Measurements from ENCODE around the gene RNF207. TPM values are rescaled to one million over a fixed set of nuclear protein-coding genes. Genes with fewer than 3 reads are reported as not detected.
A peak's percentile ranks its signal among the peaks of the same experiment; 100 is the strongest.

The RNF207 gene
- 3.8 and 4.9 TPM in 2 replicates for total RNA-seq
- long read RNA-seq = 0 reads

GRCh38 chr1:6205849-6206519, at the start of gene RNF207:
Gene RNF207, plus strand, starts transcription at chr1:6206119. Its CDS starts 417 bp downstream, at chr1:6206536.
- Mint-ChIP-seq H3K27ac (ENCODE audit: unreplicated experiment) (no peak within 1 kb of the TSS), H3K9me3 (no peaks in the 10 kb centered on the region), H3K4me1 (peaks cover 10% of the 10 kb centered on the region), H3K27me3 (ENCODE audit: low read depth) (peaks cover 53% of the 10 kb centered on the region), H3K36me3 (ENCODE audit: low read depth) (no peaks in the 10 kb centered on the region), H3K4me3 (peak within 1 kb of the TSS; percentile 76)
- no peak for TF ChIP-seq CTCF (conservative IDR thresholded peaks at IDR 0.05)
- peak; percentile 22 for DNase-seq (ENCODE audit: low read depth, low spot score)

GRCh38 chr1:6157132-6157527, 48.8 kb upstream of the RNF207 start:
- DNase-seq (ENCODE audit: low read depth, low spot score) = no peak
- Mint-ChIP-seq H3K4me3 (no peak overlapping the region), H3K27me3 (ENCODE audit: low read depth) (peaks cover 36% of the 10 kb centered on the region), H3K4me1 (peaks cover 9% of the 10 kb centered on the region), H3K36me3 (ENCODE audit: low read depth) (no peaks in the 10 kb centered on the region), H3K9me3 (no peaks in the 10 kb centered on the region), H3K27ac (ENCODE audit: unreplicated experiment) (no peak overlapping the region)
- no peak for TF ChIP-seq CTCF (conservative IDR thresholded peaks at IDR 0.05)

GRCh38 chr1:6157528-6158174, 48.3 kb upstream of the RNF207 start:
- Mint-ChIP-seq H3K9me3 (no peaks in the 10 kb centered on the region), H3K27me3 (ENCODE audit: low read depth) (peaks cover 39% of the 10 kb centered on the region), H3K4me3 (no peak overlapping the region), H3K27ac (ENCODE audit: unreplicated experiment) (no peak overlapping the region), H3K4me1 (peaks cover 9% of the 10 kb centered on the region), H3K36me3 (ENCODE audit: low read depth) (no peaks in the 10 kb centered on the region)
- no peak for TF ChIP-seq CTCF (conservative IDR thresholded peaks at IDR 0.05)
- no peak for DNase-seq (ENCODE audit: low read depth, low spot score)

- H3K27me3 Mint-ChIP-seq (ENCODE audit: low read depth) = peaks cover 39% of the 10 kb centered on the region
- no peak for DNase-seq (ENCODE audit: low read depth, low spot score)
- no peak overlapping the region for H3K27ac Mint-ChIP-seq (ENCODE audit: unreplicated experiment)
- no peaks in the 10 kb centered on the region for H3K36me3 Mint-ChIP-seq (ENCODE audit: low read depth)
- H3K9me3 Mint-ChIP-seq = no peaks in the 10 kb centered on the region
- TF ChIP-seq CTCF (conservative IDR thresholded peaks at IDR 0.05) = no peak
- H3K4me3 Mint-ChIP-seq = no peak overlapping the region
- peaks cover 9% of the 10 kb centered on the region for H3K4me1 Mint-ChIP-seq
These were observed 47.7 kb upstream of the RNF207 start for GRCh38 chr1:6158181-6158580.

- peaks cover 9% of the 10 kb centered on the region for H3K4me1 Mint-ChIP-seq
These were observed 43.6 kb upstream of the RNF207 start for GRCh38 chr1:6162341-6162740.

More at GRCh38 chr1:6162341-6162740, 43.6 kb upstream of the RNF207 start:
- no peaks in the 10 kb centered on the region for H3K9me3 Mint-ChIP-seq
- no peak for TF ChIP-seq CTCF (conservative IDR thresholded peaks at IDR 0.05)
- peaks cover 48% of the 10 kb centered on the region for H3K27me3 Mint-ChIP-seq (ENCODE audit: low read depth)
- no peak for DNase-seq (ENCODE audit: low read depth, low spot score)
- H3K27ac Mint-ChIP-seq (ENCODE audit: unreplicated experiment) = no peak overlapping the region
- no peak overlapping the region for H3K4me3 Mint-ChIP-seq
- H3K36me3 Mint-ChIP-seq (ENCODE audit: low read depth) = no peaks in the 10 kb centered on the region
